H1 (cell line): ENCODE data around the gene SLC9A3. TPM values are rescaled to one million over a fixed set of nuclear protein-coding genes. Genes with fewer than 3 reads are reported as not detected.

Experiments used
- CTCF ChIA-PET: fragments of 300-600 bp; sonication (Branson Sonifier 250); formaldehyde crosslinking; loops from one replicate; lab custom pipeline; 2021; ENCODE audit not compliant: partially characterized antibody; lab: Charles Lee
- POLR2A ChIA-PET: fragments of 300-600 bp; sonication (Branson Sonifier 250); formaldehyde crosslinking; loops from one replicate; lab custom pipeline; 2021; ENCODE audit warnings: inconsistent platforms; ENCODE audit not compliant: partially characterized antibody; lab: Charles Lee
- DNase-seq, 2 experiments: peaks; one replicate each; pipeline versions ENCODE4 v3.0.0 to v3.0.0-alpha.2; 2010 to 2022; ENCODE audit warnings: low spot score in 2 of 2, low read depth in 1 of 2, mixed read lengths in 1 of 2
- FAIRE-seq: peaks from 2 replicates; lab custom pipeline; 2011; peaks lifted over from hg19 to GRCh38; lab: Jason Lieb, UNC
- H2AFZ ChIP-seq: 2 replicates; pipeline ENCODE4 v1.8.1; 2012; ENCODE audit warnings: low read length, inconsistent platforms
- H2AK5ac ChIP-seq: 2 replicates; pipeline ENCODE4 v1.6.1; 2013; ENCODE audit warnings: low read depth, low read length
- H2BK120ac ChIP-seq: replicated peaks from 2 replicates; pipeline ENCODE3; 2013; ENCODE audit warnings: low read depth, low read length, inconsistent platforms
- H2BK12ac ChIP-seq: 2 replicates; pipeline ENCODE4 v1.6.1; 2013; ENCODE audit warnings: low read depth, low read length
- H2BK15ac ChIP-seq: 2 replicates; pipeline ENCODE4 v1.6.1; 2013; ENCODE audit warnings: low read length
- H2BK20ac ChIP-seq: 2 replicates; pipeline ENCODE4 v1.6.1; 2013; ENCODE audit warnings: low read length
- H2BK5ac ChIP-seq: 2 replicates; pipeline ENCODE4 v1.6.1; 2013; ENCODE audit warnings: low read depth, low read length
- H3K14ac ChIP-seq: 2 replicates; pipeline ENCODE4 v1.6.1; 2013; ENCODE audit warnings: inconsistent platforms; ENCODE audit not compliant: insufficient read length
- H3K18ac ChIP-seq: 2 replicates; pipeline ENCODE4 v1.6.1; 2013; ENCODE audit warnings: low read length; ENCODE audit errors: extremely low read depth
- H3K23ac ChIP-seq: 2 replicates; pipeline ENCODE4 v1.6.1; 2013; ENCODE audit warnings: inconsistent platforms; ENCODE audit not compliant: insufficient read length
- H3K23me2 ChIP-seq: 2 replicates; pipeline ENCODE4 v1.6.1; 2013; ENCODE audit warnings: low read depth, low read length
- H3K27ac ChIP-seq: 2 replicates; pipeline ENCODE4 v1.6.1; 2011; ENCODE audit warnings: low read depth, low read length, inconsistent platforms
- H3K27me3 ChIP-seq, 4 experiments: replicated peaks in 1 of 4; 1 replicate in 1 of 4; 2 replicates in 3 of 4; pipeline versions ENCODE4 v1.6.1 to v1.8.1; 2011 to 2013; ENCODE audit warnings: low read length in 3 of 4, mild to moderate bottlenecking in 3 of 4, inconsistent platforms in 2 of 4, mixed read lengths in 2 of 4, moderate library complexity in 1 of 4; ENCODE audit not compliant: control insufficient read depth in 3 of 4, insufficient read depth in 3 of 4; ENCODE audit errors: extremely low read depth in 1 of 4
- H3K36me3 ChIP-seq, 4 experiments: 2 replicates each; pipeline versions ENCODE4 v1.6.1 to v1.8.1; 2011 to 2013; ENCODE audit warnings: mild to moderate bottlenecking in 4 of 4, low read length in 3 of 4, moderate library complexity in 2 of 4, control low read depth in 1 of 4, inconsistent platforms in 1 of 4; ENCODE audit not compliant: insufficient read depth in 4 of 4, control insufficient read depth in 2 of 4
- H3K4ac ChIP-seq: replicated peaks from 2 replicates; pipeline ENCODE3; 2013; ENCODE audit warnings: low read length, low read depth, mixed read lengths, inconsistent platforms; ENCODE audit not compliant: insufficient read length
- H3K4me1 ChIP-seq, 4 experiments: replicated peaks in 1 of 4; 1 replicate in 1 of 4; 2 replicates in 3 of 4; pipeline versions ENCODE4 v1.6.1 to v1.8.1; 2011 to 2013; ENCODE audit warnings: low read length in 3 of 4, inconsistent platforms in 2 of 4, mixed read lengths in 1 of 4; ENCODE audit not compliant: insufficient read depth in 4 of 4, control insufficient read depth in 3 of 4
- H3K4me2 ChIP-seq, 2 experiments: 2 replicates each; pipeline versions ENCODE4 v1.6.1 to v1.8.1; 2011 to 2013; ENCODE audit warnings: low read depth in 2 of 2, low read length in 2 of 2, control low read depth in 1 of 2, inconsistent platforms in 1 of 2, mild to moderate bottlenecking in 1 of 2; ENCODE audit not compliant: insufficient read depth in 1 of 2
- H3K4me3 ChIP-seq, 4 experiments: fragments of 200-600, 300-600 bp in 1 of 4; sonication (generic), shearing (Covaris generic), sonication (Bioruptor Twin) in 1 of 4; 2 replicates each; pipeline versions ENCODE4 v1.5.1 to v1.8.1; 2011 to 2016; ENCODE audit warnings: low read length in 4 of 4, low read depth in 3 of 4, control low read depth in 2 of 4, inconsistent platforms in 2 of 4, mild to moderate bottlenecking in 2 of 4, mixed read lengths in 1 of 4, moderate library complexity in 1 of 4; ENCODE audit not compliant: insufficient read depth in 2 of 4; ENCODE audit errors: extremely low read depth in 1 of 4
- H3K56ac ChIP-seq: replicated peaks from 2 replicates; pipeline ENCODE3; 2013; ENCODE audit warnings: low read depth, mild to moderate bottlenecking, mixed read lengths, low read length, inconsistent platforms; ENCODE audit not compliant: insufficient read length
- H3K79me1 ChIP-seq: 2 replicates; pipeline ENCODE4 v1.6.1; 2013; ENCODE audit warnings: low read depth, low read length, control low read depth
- H3K79me2 ChIP-seq, 2 experiments: 2 replicates each; pipeline versions ENCODE4 v1.6.1 to v1.8.1; 2012 to 2013; ENCODE audit warnings: low read length in 2 of 2, mild to moderate bottlenecking in 2 of 2, inconsistent platforms in 1 of 2; ENCODE audit not compliant: insufficient read depth in 2 of 2, control insufficient read depth in 1 of 2
- H3K9ac ChIP-seq, 4 experiments: replicated peaks in 1 of 4; 1 replicate in 1 of 4; 2 replicates in 3 of 4; pipeline versions ENCODE4 v1.6.1 to v1.8.1; 2011 to 2013; ENCODE audit warnings: low read depth in 3 of 4, low read length in 3 of 4, control low read depth in 2 of 4, mild to moderate bottlenecking in 2 of 4, moderate library complexity in 2 of 4, inconsistent platforms in 1 of 4; ENCODE audit errors: extremely low read depth in 1 of 4
- H3K9me3 ChIP-seq, 2 experiments: 2 replicates each; pipeline versions ENCODE4 v1.6.1 to v1.8.1; 2012 to 2013; ENCODE audit warnings: mild to moderate bottlenecking in 2 of 2, moderate library complexity in 2 of 2, control low read depth in 1 of 2, inconsistent platforms in 1 of 2, low read depth in 1 of 2, low read length in 1 of 2, mixed read lengths in 1 of 2; ENCODE audit not compliant: insufficient read depth in 2 of 2
- H4K20me1 ChIP-seq, 2 experiments: replicated peaks in 1 of 2; 2 replicates each; pipeline versions ENCODE3 to v1.8.1; 2011 to 2013; ENCODE audit warnings: inconsistent platforms in 2 of 2, low read length in 2 of 2, mild to moderate bottlenecking in 1 of 2; ENCODE audit not compliant: insufficient read depth in 2 of 2, control insufficient read depth in 1 of 2
- H4K5ac ChIP-seq: 2 replicates; pipeline ENCODE4 v1.6.1; 2013; ENCODE audit warnings: low read length, low read depth, mixed read lengths, inconsistent platforms; ENCODE audit not compliant: insufficient read length
- H4K8ac ChIP-seq: 2 replicates; pipeline ENCODE4 v1.8.0; 2013; ENCODE audit warnings: mild to moderate bottlenecking, moderate library complexity, low read length, inconsistent platforms; ENCODE audit not compliant: insufficient read depth; ENCODE audit errors: extremely low read depth
- H4K91ac ChIP-seq: replicated peaks from 2 replicates; pipeline ENCODE3; 2013; ENCODE audit warnings: low read length, mixed read lengths, inconsistent platforms; ENCODE audit not compliant: insufficient read length
- CBX8 ChIP-seq: fragments of 300-800, 300-1000 bp; sonication (generic); IDR thresholded peaks from 2 replicates; pipeline ENCODE4 v1.7.1; 2016; ENCODE audit warnings: low read depth, low read length, borderline replicate concordance
- CHD2 ChIP-seq: IDR thresholded peaks from 2 replicates; pipeline ENCODE4 v1.6.1; 2012; ENCODE audit warnings: low read length, improper control_type of control experiment
- KDM5A ChIP-seq: fragments of 200-600 bp; IDR thresholded peaks from 2 replicates; pipeline ENCODE4 v1.7.1; 2012; ENCODE audit warnings: mild to moderate bottlenecking, low read length, inconsistent platforms, mixed read lengths
- POLR2A ChIP-seq, 2 experiments: IDR thresholded peaks; 1 replicate in 1 of 2; 2 replicates in 1 of 2; pipeline ENCODE4 v1.6.1; 2011; ENCODE audit warnings: low read depth in 2 of 2, low read length in 2 of 2, mild to moderate bottlenecking in 2 of 2; ENCODE audit errors: control extremely low read depth in 1 of 2
- POLR2AphosphoS5 ChIP-seq: IDR thresholded peaks from 2 replicates; pipeline ENCODE4 v1.6.1; 2011; ENCODE audit warnings: low read depth, low read length
- POU5F1 ChIP-seq: IDR thresholded peaks from 2 replicates; pipeline ENCODE4 v1.6.1; 2011; ENCODE audit warnings: low read depth, mild to moderate bottlenecking, low read length, moderate library complexity
- RBBP5 ChIP-seq: IDR thresholded peaks from 2 replicates; pipeline ENCODE4 v1.7.1; 2012; ENCODE audit warnings: low read depth, mild to moderate bottlenecking, inconsistent platforms, low read length, moderate library complexity, borderline replicate concordance
- RFX5 ChIP-seq: IDR thresholded peaks from 2 replicates; pipeline ENCODE4 v1.6.1; 2011; ENCODE audit warnings: low read depth, low read length, improper control_type of control experiment, borderline replicate concordance
- SP2 ChIP-seq: IDR thresholded peaks from 2 replicates; pipeline ENCODE4 v1.6.1; 2012; ENCODE audit warnings: mild to moderate bottlenecking, low read length, inconsistent platforms
- SUZ12 ChIP-seq: fragments of 200-600 bp; sonication (generic); IDR thresholded peaks from 2 replicates; pipeline ENCODE4 v1.6.1; 2012; ENCODE audit warnings: mild to moderate bottlenecking, inconsistent platforms, low read length, moderate library complexity, mixed read lengths
- WGBS, 2 experiments: shearing (Covaris generic) in 1 of 2; methylation state at CpG; one replicate each; pipeline versions ENCODE4 v1.1.6 to v1.1.7; 2013 to 2015; ENCODE audit warnings: low lambda C conversion rate in 2 of 2, mixed read lengths in 2 of 2, inconsistent platforms in 1 of 2, low coverage in 1 of 2, missing lambda C conversion rate in 1 of 2; ENCODE audit not compliant: insufficient replicate concordance in 2 of 2, insufficient coverage in 1 of 2, insufficient read length in 1 of 2; ENCODE audit errors: extremely low coverage in 1 of 2, missing lambda C conversion rate in 1 of 2; 5-methylcytosine and 5-hydroxymethylcytosine counted together
- polyA plus RNA-seq, 7 experiments: library from polyadenylated mRNA; depleted of rRNA in 3 of 7; stranded (reverse) in 5 of 7; unstranded in 2 of 7; fragments of >200 nt in 5 of 7; fragments of 200-250 nt in 2 of 7; gene quantifications; 1 replicate in 5 of 7; 2 replicates in 1 of 7; 4 replicates in 1 of 7; pipeline versions ENCODE4 v1.2.1 to v1.2.3, GENCODE V29; 2011 to 2013; ENCODE audit warnings: missing spikeins in 2 of 7, mixed read lengths in 2 of 7
- total RNA-seq: library from RNA; stranded (reverse); fragmentation: NEBNext Ultra II Directional; extraction: Animal tissue kit (Norgen Biotek cat#: 25700); gene quantifications from 2 replicates; pipeline ENCODE4 v1.2.1, GENCODE V29; 2021
- TF ChIP-seq, protein P1 (sequence below): IDR thresholded peaks from 2 replicates; pipeline ENCODE4 v1.6.1; 2012; ENCODE audit warnings: inconsistent platforms
- TF ChIP-seq, protein P2 (sequence below): IDR thresholded peaks from 2 replicates; pipeline ENCODE4 v1.6.1; 2012; ENCODE audit warnings: low read length, inconsistent platforms

Gene SLC9A3
- total and polyA plus RNA-seq, 2 of the 8 experiments (the other 6 are each of a cell fraction or from before 2014, with no cell fraction given), result 0.95 to 1.0 TPM

DNA sequence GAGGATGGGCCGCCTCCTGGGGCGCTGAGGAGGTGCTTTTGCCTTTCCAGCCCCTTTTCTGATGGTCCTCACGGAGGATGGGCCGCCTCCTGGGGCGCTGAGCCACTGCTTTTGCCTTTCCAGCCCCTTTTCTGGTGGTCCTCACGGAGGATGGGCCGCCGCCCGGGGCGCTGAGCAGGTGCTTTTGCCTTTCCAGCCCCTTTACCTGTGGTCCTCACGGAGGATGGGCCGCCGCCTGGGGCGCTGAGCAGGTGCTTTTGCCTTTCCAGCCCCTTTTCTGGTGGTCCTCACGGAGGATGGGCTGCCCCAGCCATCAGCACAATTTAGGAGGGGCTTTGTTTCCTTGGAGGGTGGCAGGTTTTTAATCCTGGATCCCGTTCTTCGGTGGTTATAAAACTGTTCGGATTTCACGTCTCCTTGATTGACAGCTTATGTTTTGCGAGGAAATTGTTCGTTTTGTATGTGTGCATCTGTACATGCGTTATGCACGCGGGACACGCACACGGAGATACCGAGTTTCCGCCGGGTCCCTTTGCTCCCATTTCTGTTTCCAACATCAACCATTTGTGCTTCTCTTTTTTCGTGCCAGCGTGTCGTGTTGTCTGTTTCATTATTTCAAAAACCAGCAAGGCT lies 34.7 kb upstream of the SLC9A3 start:
- Histone ChIP-seq H3K79me1 (no peaks in the 10 kb centered on the region), H3K23me2 (no peaks in the 10 kb centered on the region), H3K14ac (no peak overlapping the region), H4K8ac (no peak overlapping the region), H4K91ac (no peak overlapping the region), H3K4ac (no peak overlapping the region), H3K27ac (no peak overlapping the region), H2BK120ac (no peak overlapping the region), H3K27me3 (no peaks in the 10 kb centered on the region), H2BK12ac (no peak overlapping the region), H3K23ac (no peak overlapping the region), H3K4me2 (no peak overlapping the region), H3K9me3 (no peaks in the 10 kb centered on the region), H4K20me1 (no peaks in the 10 kb centered on the region), H3K9ac (no peak overlapping the region), H2BK15ac (no peak overlapping the region), H2BK20ac (no peak overlapping the region), H4K5ac (no peak overlapping the region), H3K56ac (no peak overlapping the region), H3K4me3 (no peak overlapping the region), H3K18ac (no peak overlapping the region), H2AK5ac (no peak overlapping the region), H3K4me1 (0 out of 7 replicates have a peak, but pooled peaks cover 0 to 1% (median 0%) of the 10 kb centered on the region in 4 experiments), H3K79me2 (no peaks in the 10 kb centered on the region), H2AFZ (no peak overlapping the region), H3K36me3 (no peaks in the 10 kb centered on the region), H2BK5ac (no peak overlapping the region)
- DNase-seq (no peak), FAIRE-seq (no peak)
- POLR2A ChIA-PET, result no interaction called here
- WGBS, 2 experiments, result 90% methylated on average over 27 of the region's 32 CpGs; no CpG with 5 or more reads in 1 of the 2 experiments
- CTCF ChIA-PET, result interaction anchor here (0.8 to 1.6 kb wide), 2 partner anchors 63 to 157 kb away, joined by 3 to 4 read pairs; no protein-coding TSS in a partner anchor
- TF ChIP-seq RFX5 (no peak), CBX8 (no peak), POLR2A (IDR thresholded peaks at IDR 0.05; ENCODE audit: control extremely low read depth in 1 of 2, low read depth in 2 of 2, low read length in 2 of 2) (no peak), SP2 (no peak), POLR2AphosphoS5 (no peak), CHD2 (no peak), KDM5A (no peak), POU5F1 (no peak), SUZ12 (no peak), RBBP5 (no peak)
- TF ChIP-seq, protein P1, sequence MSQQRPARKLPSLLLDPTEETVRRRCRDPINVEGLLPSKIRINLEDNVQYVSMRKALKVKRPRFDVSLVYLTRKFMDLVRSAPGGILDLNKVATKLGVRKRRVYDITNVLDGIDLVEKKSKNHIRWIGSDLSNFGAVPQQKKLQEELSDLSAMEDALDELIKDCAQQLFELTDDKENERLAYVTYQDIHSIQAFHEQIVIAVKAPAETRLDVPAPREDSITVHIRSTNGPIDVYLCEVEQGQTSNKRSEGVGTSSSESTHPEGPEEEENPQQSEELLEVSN, result no peak
- TF ChIP-seq, protein P2, sequence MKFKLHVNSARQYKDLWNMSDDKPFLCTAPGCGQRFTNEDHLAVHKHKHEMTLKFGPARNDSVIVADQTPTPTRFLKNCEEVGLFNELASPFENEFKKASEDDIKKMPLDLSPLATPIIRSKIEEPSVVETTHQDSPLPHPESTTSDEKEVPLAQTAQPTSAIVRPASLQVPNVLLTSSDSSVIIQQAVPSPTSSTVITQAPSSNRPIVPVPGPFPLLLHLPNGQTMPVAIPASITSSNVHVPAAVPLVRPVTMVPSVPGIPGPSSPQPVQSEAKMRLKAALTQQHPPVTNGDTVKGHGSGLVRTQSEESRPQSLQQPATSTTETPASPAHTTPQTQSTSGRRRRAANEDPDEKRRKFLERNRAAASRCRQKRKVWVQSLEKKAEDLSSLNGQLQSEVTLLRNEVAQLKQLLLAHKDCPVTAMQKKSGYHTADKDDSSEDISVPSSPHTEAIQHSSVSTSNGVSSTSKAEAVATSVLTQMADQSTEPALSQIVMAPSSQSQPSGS, result no peak
